Parathyroid adenoma (tissue), 2 donors: ENCODE measurements around the gene ZBTB7B.

Source experiments
- H2AFZ ChIP-seq: fragments of 300-600 bp; sonication (generic); one replicate; pipeline ENCODE4 v1.7.0; 2017; ENCODE audit warnings: antibody characterized with exemption, mild to moderate bottlenecking
- H3K27ac ChIP-seq: fragments of 300-600 bp; sonication (generic); one replicate; pipeline ENCODE4 v1.7.0; 2017
- H3K27me3 ChIP-seq: fragments of 300-600 bp; sonication (generic); one replicate; pipeline ENCODE4 v1.7.0; 2017; ENCODE audit warnings: low read length; ENCODE audit not compliant: control insufficient read depth, insufficient read depth
- H3K36me3 ChIP-seq: fragments of 300-600 bp; sonication (generic); one replicate; pipeline ENCODE4 v1.7.0; 2017; ENCODE audit warnings: low read length; ENCODE audit not compliant: control insufficient read depth, insufficient read depth
- H3K4me1 ChIP-seq: fragments of 300-600 bp; sonication (generic); one replicate; pipeline ENCODE4 v1.7.0; 2017; ENCODE audit warnings: control low read depth
- H3K4me2 ChIP-seq: fragments of 300-600 bp; sonication (generic); one replicate; pipeline ENCODE4 v1.7.0; 2017; ENCODE audit warnings: low read length
- H3K4me3 ChIP-seq: fragments of 300-600 bp; sonication (generic); one replicate; pipeline ENCODE4 v1.7.0; 2017; ENCODE audit warnings: low read depth, low read length
- H3K79me2 ChIP-seq: fragments of 300-600 bp; sonication (generic); one replicate; pipeline ENCODE4 v1.7.0; 2017; ENCODE audit warnings: control low read depth
- H3K9ac ChIP-seq: fragments of 300-600 bp; sonication (generic); one replicate; pipeline ENCODE4 v1.7.0; 2017; ENCODE audit warnings: mild to moderate bottlenecking
- H3K9me3 ChIP-seq: fragments of 300-600 bp; sonication (generic); one replicate; pipeline ENCODE4 v1.7.0; 2017; ENCODE audit warnings: low read length; ENCODE audit not compliant: control insufficient read depth
- TF ChIP-seq, protein P1 (sequence below): fragments of 300-600 bp; sonication (generic); IDR thresholded peaks from one replicate; pipeline ENCODE4 v1.7.0; 2017; ENCODE audit warnings: antibody characterized with exemption, mild to moderate bottlenecking
- donor health status: primary hyperparathyroidism.

ZBTB7B gene

DNA sequence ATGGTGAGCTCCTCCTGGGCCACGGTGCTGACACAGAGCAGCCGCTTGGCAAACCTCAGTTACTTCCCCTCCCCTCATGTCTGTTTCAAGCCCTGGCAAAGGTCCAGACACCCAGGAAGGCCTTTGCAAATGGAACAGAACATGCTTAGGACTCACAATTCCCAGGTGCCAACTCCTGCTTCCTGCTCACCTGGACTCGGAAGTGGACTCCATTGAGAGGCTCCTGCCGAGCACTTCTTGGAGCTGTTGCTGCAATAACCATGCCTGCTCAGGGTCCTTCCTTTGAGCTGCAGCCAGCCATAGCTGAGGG is 20.3 kb downstream of the ZBTB7B start:
- H3K4me2 ChIP-seq: no peak overlapping the region
- H2AFZ ChIP-seq: no peak overlapping the region
- H3K79me2 ChIP-seq: no peaks in the 10 kb centered on the region
- no peaks in the 10 kb centered on the region for H3K36me3 ChIP-seq
- H3K27me3 ChIP-seq: no peaks in the 10 kb centered on the region
- no peak overlapping the region for H3K9ac ChIP-seq
- peaks cover 6% of the 10 kb centered on the region for H3K4me1 ChIP-seq
- no peak overlapping the region for H3K27ac ChIP-seq
- H3K4me3 ChIP-seq: no peak overlapping the region
- no peaks in the 10 kb centered on the region for H3K9me3 ChIP-seq
- TF ChIP-seq, protein P1, sequence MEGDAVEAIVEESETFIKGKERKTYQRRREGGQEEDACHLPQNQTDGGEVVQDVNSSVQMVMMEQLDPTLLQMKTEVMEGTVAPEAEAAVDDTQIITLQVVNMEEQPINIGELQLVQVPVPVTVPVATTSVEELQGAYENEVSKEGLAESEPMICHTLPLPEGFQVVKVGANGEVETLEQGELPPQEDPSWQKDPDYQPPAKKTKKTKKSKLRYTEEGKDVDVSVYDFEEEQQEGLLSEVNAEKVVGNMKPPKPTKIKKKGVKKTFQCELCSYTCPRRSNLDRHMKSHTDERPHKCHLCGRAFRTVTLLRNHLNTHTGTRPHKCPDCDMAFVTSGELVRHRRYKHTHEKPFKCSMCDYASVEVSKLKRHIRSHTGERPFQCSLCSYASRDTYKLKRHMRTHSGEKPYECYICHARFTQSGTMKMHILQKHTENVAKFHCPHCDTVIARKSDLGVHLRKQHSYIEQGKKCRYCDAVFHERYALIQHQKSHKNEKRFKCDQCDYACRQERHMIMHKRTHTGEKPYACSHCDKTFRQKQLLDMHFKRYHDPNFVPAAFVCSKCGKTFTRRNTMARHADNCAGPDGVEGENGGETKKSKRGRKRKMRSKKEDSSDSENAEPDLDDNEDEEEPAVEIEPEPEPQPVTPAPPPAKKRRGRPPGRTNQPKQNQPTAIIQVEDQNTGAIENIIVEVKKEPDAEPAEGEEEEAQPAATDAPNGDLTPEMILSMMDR: no peak

DNA sequence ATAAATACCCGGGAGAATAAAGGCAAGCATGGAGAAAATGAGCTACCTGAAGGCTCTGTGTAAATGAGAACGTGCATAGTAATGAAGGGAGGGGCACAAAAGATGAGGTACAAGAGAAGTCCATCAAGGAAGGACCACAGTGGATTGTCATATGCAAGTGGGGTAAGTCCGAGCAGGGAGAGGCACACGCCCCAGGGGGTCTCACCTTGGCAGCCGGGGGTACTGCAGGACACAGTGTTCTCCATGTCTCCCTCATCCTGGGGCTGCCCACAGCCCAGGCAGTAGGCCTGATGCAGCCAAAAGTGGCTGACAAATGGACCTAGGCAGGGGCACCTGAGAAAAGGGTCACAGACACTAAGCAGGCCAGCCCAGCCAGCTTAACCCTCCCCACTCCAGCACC is 21.0 kb downstream of the ZBTB7B start:
- H3K9ac ChIP-seq: no peak overlapping the region
- H3K4me1 ChIP-seq: peaks cover 6% of the 10 kb centered on the region
- H3K27ac ChIP-seq: no peak overlapping the region
- H3K9me3 ChIP-seq: no peaks in the 10 kb centered on the region
- H2AFZ ChIP-seq: no peak overlapping the region
- no peak overlapping the region for H3K4me3 ChIP-seq
- no peak overlapping the region for H3K4me2 ChIP-seq
- H3K79me2 ChIP-seq: no peaks in the 10 kb centered on the region
- no peaks in the 10 kb centered on the region for H3K27me3 ChIP-seq
- TF ChIP-seq, protein P1: no peak
- H3K36me3 ChIP-seq: no peaks in the 10 kb centered on the region

DNA sequence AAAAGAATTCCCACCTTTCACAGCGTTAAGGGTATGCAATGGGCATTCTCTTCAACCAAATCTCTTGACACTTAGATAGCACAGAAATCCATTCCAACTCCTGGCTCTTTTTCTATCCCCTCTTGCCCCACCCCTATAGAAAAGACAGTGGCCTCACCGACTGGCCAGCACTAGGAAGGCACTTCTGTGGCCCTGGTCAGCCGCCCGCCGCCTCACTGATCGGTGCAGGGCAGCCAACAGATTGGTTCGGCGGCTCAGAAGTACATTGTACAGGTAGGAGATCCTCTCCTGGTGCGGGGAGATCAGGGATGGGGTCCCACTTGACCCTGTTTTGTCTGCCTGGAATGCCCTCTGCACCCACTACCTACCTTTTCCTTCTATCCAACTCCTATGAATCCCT is 21.7 kb downstream of the ZBTB7B start:
- H3K9me3 ChIP-seq: no peaks in the 10 kb centered on the region
- H3K27ac ChIP-seq: no peak overlapping the region
- no peak overlapping the region for H2AFZ ChIP-seq
- no peak overlapping the region for H3K4me3 ChIP-seq
- no peak overlapping the region for H3K9ac ChIP-seq
- H3K4me1 ChIP-seq: no peaks in the 10 kb centered on the region
- no peak overlapping the region for H3K4me2 ChIP-seq
- TF ChIP-seq, protein P1: no peak
- H3K27me3 ChIP-seq: no peaks in the 10 kb centered on the region
- H3K79me2 ChIP-seq: no peaks in the 10 kb centered on the region
- H3K36me3 ChIP-seq: no peaks in the 10 kb centered on the region

DNA sequence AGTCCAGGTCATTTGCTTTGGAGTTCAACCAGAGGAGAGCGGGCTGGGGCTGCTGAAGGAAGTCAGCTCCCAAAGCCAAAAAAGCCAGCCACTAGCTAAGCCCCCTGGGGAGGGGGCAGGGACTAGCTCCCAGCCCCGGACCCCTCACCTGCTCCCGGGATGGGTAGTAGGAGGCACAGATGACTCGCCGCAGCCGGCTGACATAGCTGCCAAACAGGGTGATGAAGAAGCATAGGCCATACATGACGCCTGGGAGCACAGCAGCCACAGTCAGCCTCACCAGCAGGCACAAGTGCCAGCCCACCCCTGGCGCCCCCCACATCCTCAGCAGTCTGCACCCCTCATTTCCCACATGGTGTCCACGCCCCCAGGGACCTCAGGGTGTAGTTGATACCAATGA is 23.6 kb downstream of the ZBTB7B start:
- no peaks in the 10 kb centered on the region for H3K36me3 ChIP-seq
- H3K9me3 ChIP-seq: no peaks in the 10 kb centered on the region
- H3K9ac ChIP-seq: no peak overlapping the region
- no peaks in the 10 kb centered on the region for H3K79me2 ChIP-seq
- H3K4me2 ChIP-seq: no peak overlapping the region
- no peaks in the 10 kb centered on the region for H3K27me3 ChIP-seq
- TF ChIP-seq, protein P1: no peak
- no peak overlapping the region for H2AFZ ChIP-seq
- H3K4me1 ChIP-seq: no peaks in the 10 kb centered on the region
- no peak overlapping the region for H3K27ac ChIP-seq
- H3K4me3 ChIP-seq: no peak overlapping the region

DNA sequence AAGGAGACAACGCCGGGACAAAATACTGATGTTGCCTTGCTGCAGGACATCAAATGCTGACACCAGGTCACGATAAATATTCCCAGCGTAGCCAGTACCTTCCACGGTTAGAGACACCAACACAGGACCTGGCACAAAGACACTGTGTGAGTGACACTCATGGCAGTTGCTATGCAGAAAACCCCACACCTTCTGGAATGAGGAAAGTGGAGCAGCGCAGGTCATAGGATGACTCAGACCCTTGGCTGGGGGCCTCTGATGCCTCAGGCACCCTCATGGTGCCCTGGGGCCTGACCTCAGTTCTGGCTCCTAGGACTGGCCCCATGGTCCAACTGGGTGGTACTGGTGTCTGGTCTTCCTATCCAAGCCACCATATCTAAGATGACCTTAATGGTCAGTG is 24.0 kb downstream of the ZBTB7B start:
- Histone ChIP-seq H2AFZ (no peak overlapping the region), H3K4me2 (no peak overlapping the region), H3K4me3 (no peak overlapping the region), H3K36me3 (no peaks in the 10 kb centered on the region), H3K4me1 (no peaks in the 10 kb centered on the region), H3K9ac (no peak overlapping the region), H3K79me2 (no peaks in the 10 kb centered on the region), H3K27ac (no peak overlapping the region), H3K9me3 (no peaks in the 10 kb centered on the region), H3K27me3 (no peaks in the 10 kb centered on the region)
- TF ChIP-seq, protein P1: no peak
